ENCODE measurements around the gene PALLD.
A peak's percentile ranks its signal among the peaks of the same experiment; 100 is the strongest.

The PALLD gene

DNA sequence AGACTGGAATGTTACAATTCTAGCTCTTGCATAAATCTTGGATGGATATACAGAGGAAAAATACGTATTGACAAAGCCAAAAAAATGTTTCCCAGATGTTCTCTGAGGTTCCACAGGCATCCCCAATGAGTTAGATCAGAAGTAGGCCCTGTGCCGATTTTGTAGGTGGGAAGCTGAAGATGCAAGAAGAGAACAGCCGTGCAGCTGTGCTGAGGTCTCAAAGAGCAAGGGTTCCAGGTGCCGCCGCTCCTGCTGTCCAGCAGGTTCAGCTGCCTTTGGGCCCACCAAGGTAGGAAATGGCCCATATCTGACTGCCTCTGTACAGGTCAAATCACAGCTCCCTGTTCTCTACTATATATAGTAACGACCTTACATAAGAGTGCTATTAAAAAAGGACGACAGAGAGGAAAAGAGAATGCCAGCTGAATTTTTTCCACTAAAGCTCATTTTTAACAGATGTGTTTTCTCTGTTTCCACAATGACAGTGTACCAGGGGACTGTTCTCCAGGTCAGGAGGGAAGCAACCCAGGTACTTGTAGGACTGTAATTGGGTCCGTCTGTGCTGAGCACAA is 357.6 kb downstream of the PALLD start:
- H3K4me1 ChIP-seq (ENCODE audit: control insufficient read depth, insufficient read depth, low read length), result peaks cover 51% of the 10 kb centered on the region

DNA sequence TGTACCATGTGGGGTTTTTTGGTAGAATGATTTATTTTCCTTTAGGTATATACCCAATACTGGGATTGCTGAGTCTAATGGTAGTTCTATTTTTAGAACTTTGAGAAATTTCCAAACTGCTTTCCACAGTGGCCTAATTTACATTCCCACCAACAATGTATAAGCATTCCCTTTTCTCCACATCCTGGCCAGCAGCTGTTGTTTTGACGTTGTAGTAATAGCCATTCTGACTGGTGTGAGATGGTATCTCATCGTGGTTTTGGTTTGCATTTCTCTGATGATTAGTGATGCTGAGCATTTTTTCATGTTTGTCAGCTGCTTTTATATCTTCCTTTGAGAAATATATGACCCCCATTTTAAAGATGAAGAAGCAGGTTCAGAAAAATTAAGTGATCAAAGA is 359.5 kb downstream of the PALLD start:
- Histone ChIP-seq H3K27me3 (replicated peaks; ENCODE audit: control insufficient read depth, insufficient read depth, low read length) (no peaks in the 10 kb centered on the region), H3K4me3 (ENCODE audit: low read length) (no peak overlapping the region), H3K36me3 (ENCODE audit: control insufficient read depth, insufficient read depth, low read length, severe bottlenecking) (peaks cover 25% of the 10 kb centered on the region), H3K9me3 (ENCODE audit: control insufficient read depth, low read length) (no peaks in the 10 kb centered on the region), H3K4me1 (ENCODE audit: control insufficient read depth, insufficient read depth, low read length) (peaks cover 55% of the 10 kb centered on the region), H3K9ac (ENCODE audit: low read length) (no peak overlapping the region)
- DNase-seq (ENCODE audit: low read depth), result peak; percentile 62

More for the DNA sequence above, 357.6 kb downstream of the PALLD start:
- H3K4me3 ChIP-seq (ENCODE audit: low read length), result no peak overlapping the region
- no peak for DNase-seq (ENCODE audit: low read depth)
- no peak overlapping the region for H3K9ac ChIP-seq (ENCODE audit: low read length)
- no peaks in the 10 kb centered on the region for H3K27me3 ChIP-seq (replicated peaks; ENCODE audit: control insufficient read depth, insufficient read depth, low read length)
- peaks cover 21% of the 10 kb centered on the region for H3K36me3 ChIP-seq (ENCODE audit: control insufficient read depth, insufficient read depth, low read length, severe bottlenecking)
- H3K9me3 ChIP-seq (ENCODE audit: control insufficient read depth, low read length), result no peaks in the 10 kb centered on the region

DNA sequence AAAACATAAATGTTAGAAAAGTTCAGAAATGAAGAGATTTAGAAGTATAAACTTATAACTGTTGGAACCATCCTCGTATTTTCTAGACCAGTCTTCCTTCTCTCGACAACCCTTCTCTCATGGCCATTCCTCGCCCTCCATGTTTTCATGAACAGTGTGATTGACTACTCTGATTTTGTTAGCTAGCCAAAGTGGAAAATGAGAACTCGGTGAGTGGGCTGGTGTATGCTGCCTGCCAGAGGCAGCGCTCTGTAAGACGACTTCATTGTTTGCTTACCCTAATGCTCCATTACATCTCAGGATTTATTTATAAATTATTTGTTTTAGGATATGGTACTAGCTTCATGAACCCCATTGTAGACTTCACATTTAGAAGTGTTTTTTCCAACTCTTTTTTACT is 360.2 kb downstream of the PALLD start:
- peaks cover 21% of the 10 kb centered on the region for H3K36me3 ChIP-seq (ENCODE audit: control insufficient read depth, insufficient read depth, low read length, severe bottlenecking)
- no peak for DNase-seq (ENCODE audit: low read depth)
- no peaks in the 10 kb centered on the region for H3K9me3 ChIP-seq (ENCODE audit: control insufficient read depth, low read length)
- H3K4me3 ChIP-seq (ENCODE audit: low read length), result no peak overlapping the region
- no peak overlapping the region for H3K9ac ChIP-seq (ENCODE audit: low read length)
- no peaks in the 10 kb centered on the region for H3K27me3 ChIP-seq (replicated peaks; ENCODE audit: control insufficient read depth, insufficient read depth, low read length)
- H3K4me1 ChIP-seq (ENCODE audit: control insufficient read depth, insufficient read depth, low read length), result peaks cover 55% of the 10 kb centered on the region

DNA sequence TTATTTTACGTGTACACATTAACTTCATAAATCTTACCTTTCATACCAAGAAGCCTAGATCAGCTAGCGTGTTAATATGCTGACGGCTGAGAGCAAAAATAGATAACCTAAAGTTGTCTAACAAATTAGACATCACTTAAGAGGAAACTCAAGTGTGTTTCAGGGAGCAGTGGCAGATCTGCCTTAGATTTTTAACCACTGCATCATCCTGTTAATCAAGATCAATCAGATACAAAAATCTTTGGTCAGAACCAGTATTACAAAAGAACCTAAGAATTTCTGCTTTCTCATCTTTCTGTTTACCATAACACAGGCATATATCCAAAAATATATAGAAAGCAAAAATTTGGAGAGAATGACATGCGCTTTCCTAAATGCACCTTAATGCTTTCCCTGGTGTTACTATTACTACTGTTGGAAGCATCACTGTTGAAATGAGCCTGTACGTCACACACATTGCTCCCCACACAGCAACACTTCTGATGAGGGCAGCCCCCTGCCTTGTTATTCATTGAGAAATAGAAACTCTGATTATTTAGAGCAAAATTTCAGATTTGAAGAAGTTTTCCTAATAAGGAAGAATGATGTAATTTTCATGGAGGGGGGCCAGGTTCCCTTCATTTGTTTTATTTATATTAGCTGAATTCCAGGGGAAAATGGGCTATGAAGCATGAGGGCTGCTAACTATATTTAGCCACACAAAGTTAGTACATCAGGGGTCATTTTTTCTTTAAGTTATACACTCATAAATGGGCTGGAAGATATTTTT is 360.9 kb downstream of the PALLD start:
- DNase-seq (ENCODE audit: low read depth), result peak; percentile 80
- peaks cover 55% of the 10 kb centered on the region for H3K4me1 ChIP-seq (ENCODE audit: control insufficient read depth, insufficient read depth, low read length)
- no peaks in the 10 kb centered on the region for H3K9me3 ChIP-seq (ENCODE audit: control insufficient read depth, low read length)
- peaks cover 23% of the 10 kb centered on the region for H3K36me3 ChIP-seq (ENCODE audit: control insufficient read depth, insufficient read depth, low read length, severe bottlenecking)
- H3K27me3 ChIP-seq (replicated peaks; ENCODE audit: control insufficient read depth, insufficient read depth, low read length), result no peaks in the 10 kb centered on the region
- no peak overlapping the region for H3K9ac ChIP-seq (ENCODE audit: low read length)
- no peak overlapping the region for H3K4me3 ChIP-seq (ENCODE audit: low read length)

DNA sequence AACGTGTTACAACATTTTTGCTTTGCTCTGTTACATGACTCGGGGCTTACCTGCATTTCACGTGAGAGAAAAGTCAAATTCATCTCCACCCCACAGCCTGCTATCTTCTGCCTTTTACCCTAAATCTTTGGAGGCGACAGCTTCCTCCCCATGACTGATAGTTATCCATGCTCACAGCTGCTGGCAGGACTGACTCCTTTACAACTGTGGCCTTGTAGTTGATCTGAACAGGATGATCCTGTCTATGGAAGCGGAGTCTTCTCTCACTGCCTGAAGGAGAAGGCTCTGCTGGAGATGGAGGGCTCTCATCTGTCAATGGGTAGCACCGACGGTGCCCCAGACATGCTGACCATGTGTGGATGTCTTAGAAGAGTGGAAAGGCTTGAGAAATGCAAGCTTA is 362.2 kb downstream of the PALLD start:
- H3K9ac ChIP-seq (ENCODE audit: low read length), result no peak overlapping the region
- DNase-seq (ENCODE audit: low read depth), result no peak
- H3K36me3 ChIP-seq (ENCODE audit: control insufficient read depth, insufficient read depth, low read length, severe bottlenecking), result peaks cover 31% of the 10 kb centered on the region
- H3K4me1 ChIP-seq (ENCODE audit: control insufficient read depth, insufficient read depth, low read length), result peaks cover 47% of the 10 kb centered on the region
- H3K4me3 ChIP-seq (ENCODE audit: low read length), result no peak overlapping the region
- no peaks in the 10 kb centered on the region for H3K27me3 ChIP-seq (replicated peaks; ENCODE audit: control insufficient read depth, insufficient read depth, low read length)
- no peaks in the 10 kb centered on the region for H3K9me3 ChIP-seq (ENCODE audit: control insufficient read depth, low read length)

DNA sequence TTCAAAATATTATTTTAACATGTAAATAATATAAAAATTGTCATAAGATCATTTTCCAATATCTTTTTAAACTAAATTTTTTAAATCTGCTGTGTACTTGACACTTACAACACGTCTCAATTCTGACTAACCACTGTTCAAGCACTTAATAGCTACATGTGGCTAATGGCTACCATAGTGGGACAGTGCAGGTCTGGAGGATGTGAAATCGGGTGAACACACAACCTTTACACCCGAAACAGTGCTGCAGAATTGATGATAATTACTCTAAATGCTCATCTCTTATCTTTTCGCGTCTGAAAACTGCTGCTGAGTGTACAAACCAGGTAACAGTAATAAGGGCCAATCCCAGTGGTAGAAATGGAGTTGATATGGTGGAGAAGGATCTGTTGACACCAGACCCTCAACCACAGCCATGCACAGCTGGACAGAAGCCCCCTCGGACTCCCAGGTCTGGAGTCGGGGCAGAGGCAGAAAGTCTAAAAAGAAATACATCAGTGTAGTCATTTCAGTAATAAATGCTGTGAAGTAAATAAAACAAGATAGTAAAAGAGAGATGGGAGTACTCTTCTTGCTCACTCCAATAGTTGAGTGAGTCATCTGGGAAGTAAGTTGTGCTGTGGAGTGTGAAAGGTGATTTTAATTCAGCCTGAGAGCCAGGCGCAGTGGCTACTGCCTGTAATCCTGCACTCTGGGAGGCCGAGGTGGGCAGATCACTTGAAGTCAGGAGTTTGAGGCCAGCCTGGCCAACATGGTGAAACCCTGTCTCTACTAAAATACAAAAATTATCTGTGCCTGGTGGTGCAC is 363.2 kb downstream of the PALLD start:
- Histone ChIP-seq H3K4me3 (ENCODE audit: low read length) (no peak overlapping the region), H3K9ac (ENCODE audit: low read length) (no peak overlapping the region), H3K27me3 (replicated peaks; ENCODE audit: control insufficient read depth, insufficient read depth, low read length) (no peaks in the 10 kb centered on the region), H3K4me1 (ENCODE audit: control insufficient read depth, insufficient read depth, low read length) (peaks cover 50% of the 10 kb centered on the region), H3K9me3 (ENCODE audit: control insufficient read depth, low read length) (no peaks in the 10 kb centered on the region), H3K36me3 (ENCODE audit: control insufficient read depth, insufficient read depth, low read length, severe bottlenecking) (peaks cover 31% of the 10 kb centered on the region)
- no peak for DNase-seq (ENCODE audit: low read depth)

DNA sequence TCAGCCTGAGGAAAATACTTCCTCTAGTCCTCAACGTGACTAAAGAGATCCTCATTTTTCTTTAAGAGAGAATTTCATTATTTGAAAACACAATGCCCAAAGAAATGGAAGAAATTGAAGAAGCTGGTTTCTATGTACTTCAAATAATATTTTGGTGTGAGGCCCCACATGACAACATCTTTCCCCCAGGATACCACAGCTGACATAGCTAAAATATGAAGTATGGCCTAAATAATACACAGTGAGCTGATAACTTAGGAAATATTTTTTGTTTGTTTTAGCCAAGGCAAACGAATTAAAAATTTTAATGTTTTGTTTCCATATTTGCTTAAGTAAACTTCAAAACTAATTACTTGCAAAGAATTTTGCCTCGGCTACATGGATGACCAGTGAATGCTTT is 364.0 kb downstream of the PALLD start:
- no peak for DNase-seq (ENCODE audit: low read depth)

DNA sequence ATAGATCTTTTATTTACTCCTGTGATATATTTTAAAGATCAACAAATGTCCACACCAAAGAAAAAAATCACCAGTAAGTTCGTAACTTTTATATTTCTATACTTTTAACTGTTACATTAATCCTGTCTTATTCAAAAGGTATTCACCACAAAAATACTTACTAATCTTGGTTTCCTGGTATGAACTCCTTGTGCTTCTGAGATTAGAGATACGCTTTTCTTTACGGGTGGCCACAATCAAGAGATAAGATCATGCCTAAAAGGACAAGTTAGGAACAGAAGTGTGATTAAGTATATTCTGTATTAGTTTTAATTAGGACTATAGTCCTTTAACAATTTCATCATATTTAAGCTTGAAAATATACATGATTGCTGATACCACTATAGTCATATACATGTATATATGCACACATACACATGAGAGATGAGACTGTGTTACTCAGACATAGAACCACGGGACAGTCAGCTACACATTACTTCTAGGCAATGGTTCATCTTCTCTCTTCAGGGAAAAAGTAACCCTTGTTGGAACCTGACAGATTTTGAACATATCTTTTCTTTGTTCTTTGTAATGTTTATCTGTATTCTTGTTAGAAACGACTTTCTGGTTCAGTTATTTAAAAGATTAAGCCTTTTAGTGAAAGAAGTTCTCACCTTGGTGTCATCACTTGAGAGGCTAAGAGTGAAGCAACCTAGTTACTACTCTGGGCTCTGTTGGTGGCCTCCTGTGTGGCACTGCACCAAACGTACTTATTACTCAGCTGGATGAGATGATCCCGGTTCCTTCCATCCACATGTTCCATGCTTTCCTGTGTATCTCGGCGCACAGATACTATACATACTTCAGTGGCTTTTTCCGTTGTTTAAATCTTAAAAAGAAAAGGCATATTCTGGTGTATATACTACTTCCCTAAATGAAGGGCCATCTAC is 367.1 kb downstream of the PALLD start:
- Histone ChIP-seq H3K9ac (ENCODE audit: low read length) (peak overlapping the region; percentile 30), H3K27me3 (replicated peaks; ENCODE audit: control insufficient read depth, insufficient read depth, low read length) (no peaks in the 10 kb centered on the region)

More for the DNA sequence above, 364.0 kb downstream of the PALLD start:
- Histone ChIP-seq H3K9ac (ENCODE audit: low read length) (no peak overlapping the region), H3K36me3 (ENCODE audit: control insufficient read depth, insufficient read depth, low read length, severe bottlenecking) (peaks cover 24% of the 10 kb centered on the region), H3K4me1 (ENCODE audit: control insufficient read depth, insufficient read depth, low read length) (peaks cover 53% of the 10 kb centered on the region), H3K9me3 (ENCODE audit: control insufficient read depth, low read length) (no peaks in the 10 kb centered on the region), H3K27me3 (replicated peaks; ENCODE audit: control insufficient read depth, insufficient read depth, low read length) (no peaks in the 10 kb centered on the region), H3K4me3 (ENCODE audit: low read length) (no peak overlapping the region)

DNA sequence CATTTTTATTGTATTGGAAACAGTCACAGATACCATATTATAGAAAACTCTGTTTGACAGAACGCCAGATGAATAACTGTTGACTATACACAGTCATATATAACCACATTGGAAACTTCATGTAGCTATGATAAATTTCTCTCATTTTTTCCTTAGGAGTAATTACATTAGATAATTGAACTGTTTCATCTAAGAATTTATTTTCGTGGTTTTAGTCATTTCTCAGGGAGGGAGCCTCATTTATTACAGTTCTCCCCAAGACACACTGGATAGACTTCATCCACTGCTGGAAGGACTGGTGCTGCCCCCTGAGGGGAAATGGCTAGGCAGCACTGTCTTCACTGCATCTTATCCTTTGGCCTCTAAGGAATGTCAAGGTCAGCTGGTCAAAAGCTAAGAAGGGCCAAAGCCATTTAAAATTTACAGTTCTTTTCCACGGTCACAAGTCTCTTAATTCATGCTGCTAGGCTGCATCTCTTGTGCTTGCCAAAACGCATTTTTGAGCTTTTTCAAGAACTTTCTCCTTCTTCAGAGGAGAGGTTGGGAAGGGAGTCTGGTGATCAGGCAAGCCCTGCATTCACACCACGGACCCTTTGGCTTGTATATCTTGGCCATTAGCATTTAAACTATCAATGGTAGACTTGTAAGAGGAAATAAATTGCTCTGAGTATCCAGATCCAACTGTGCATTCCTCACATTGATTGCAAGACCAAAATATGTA is 368.1 kb downstream of the PALLD start:
- Histone ChIP-seq H3K36me3 (ENCODE audit: control insufficient read depth, insufficient read depth, low read length, severe bottlenecking) (peaks cover 21% of the 10 kb centered on the region), H3K4me3 (ENCODE audit: low read length) (peak overlapping the region; percentile 35), H3K4me1 (ENCODE audit: control insufficient read depth, insufficient read depth, low read length) (peaks cover 57% of the 10 kb centered on the region), H3K9me3 (ENCODE audit: control insufficient read depth, low read length) (no peaks in the 10 kb centered on the region), H3K9ac (ENCODE audit: low read length) (peak overlapping the region; percentile 30), H3K27me3 (replicated peaks; ENCODE audit: control insufficient read depth, insufficient read depth, low read length) (no peaks in the 10 kb centered on the region)
- DNase-seq (ENCODE audit: low read depth), result peak; percentile 53

More for the DNA sequence above, 367.1 kb downstream of the PALLD start:
- no peak for DNase-seq (ENCODE audit: low read depth)
- Histone ChIP-seq H3K9me3 (ENCODE audit: control insufficient read depth, low read length) (no peaks in the 10 kb centered on the region), H3K36me3 (ENCODE audit: control insufficient read depth, insufficient read depth, low read length, severe bottlenecking) (peaks cover 21% of the 10 kb centered on the region), H3K4me3 (ENCODE audit: low read length) (no peak overlapping the region), H3K4me1 (ENCODE audit: control insufficient read depth, insufficient read depth, low read length) (peaks cover 59% of the 10 kb centered on the region)

DNA sequence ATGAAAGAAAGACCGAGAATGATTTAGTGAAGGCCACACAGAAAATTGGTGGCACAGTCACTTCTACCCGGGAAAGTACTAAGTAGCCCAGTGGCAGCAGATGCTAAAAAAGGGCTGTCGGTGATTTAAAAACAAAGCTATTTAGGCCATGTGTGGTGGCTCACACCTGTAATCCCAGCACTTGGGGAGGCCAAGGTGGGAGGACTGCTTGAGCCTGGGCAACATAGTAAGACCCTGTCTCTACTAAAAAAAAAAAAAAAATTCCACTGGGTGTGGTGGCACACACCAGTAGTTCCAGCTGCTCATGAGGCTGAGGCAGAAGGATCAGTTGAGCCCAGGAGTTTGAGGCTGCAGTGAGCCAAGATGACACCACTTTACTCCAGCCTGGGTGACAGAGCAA is 369.0 kb downstream of the PALLD start:
- no peak for DNase-seq (ENCODE audit: low read depth)
- H3K9me3 ChIP-seq (ENCODE audit: control insufficient read depth, low read length), result no peaks in the 10 kb centered on the region

More for the DNA sequence above, 369.0 kb downstream of the PALLD start:
- H3K4me3 ChIP-seq (ENCODE audit: low read length), result no peak overlapping the region
- no peaks in the 10 kb centered on the region for H3K27me3 ChIP-seq (replicated peaks; ENCODE audit: control insufficient read depth, insufficient read depth, low read length)
- H3K9ac ChIP-seq (ENCODE audit: low read length), result peak overlapping the region; percentile 36
- H3K36me3 ChIP-seq (ENCODE audit: control insufficient read depth, insufficient read depth, low read length, severe bottlenecking), result peaks cover 19% of the 10 kb centered on the region
- H3K4me1 ChIP-seq (ENCODE audit: control insufficient read depth, insufficient read depth, low read length), result peaks cover 49% of the 10 kb centered on the region

Measured in adipocyte (in vitro differentiated cells).